NCI-H226 (cell line): ENCODE data around the gene ELFN1.

ENCODE experiments used
- DNase-seq: peaks from one replicate; pipeline ENCODE4 v3.0.0-alpha.2; 2015

Gene ELFN1

GRCh38 chr7:1696671-1697498 is 26.8 kb downstream of the ELFN1 start:
- no peak for DNase-seq

- DNase-seq = no peak
Measured at GRCh38 chr7:1697499-1698125, 27.5 kb downstream of the ELFN1 start.

- DNase-seq = no peak
Measured at GRCh38 chr7:1698201-1698600, 28.1 kb downstream of the ELFN1 start.

- no peak for DNase-seq
Measured at GRCh38 chr7:1698951-1699350, 28.9 kb downstream of the ELFN1 start.

GRCh38 chr7:1700086-1700485 is 30.0 kb downstream of the ELFN1 start:
- DNase-seq = no peak

GRCh38 chr7:1700536-1701333 is 30.7 kb downstream of the ELFN1 start:
- no peak for DNase-seq

GRCh38 chr7:1702652-1703051 is 32.6 kb downstream of the ELFN1 start:
- no peak for DNase-seq

GRCh38 chr7:1703441-1703840 is 33.4 kb downstream of the ELFN1 start:
- no peak for DNase-seq

GRCh38 chr7:1703871-1704810 is 34.1 kb downstream of the ELFN1 start:
- DNase-seq = no peak

- DNase-seq = no peak
Measured at GRCh38 chr7:1704811-1705738, 35.0 kb downstream of the ELFN1 start.

- DNase-seq = no peak
Measured at GRCh38 chr7:1705856-1706255, 35.8 kb downstream of the ELFN1 start.

- DNase-seq = no peak
Measured at GRCh38 chr7:1706381-1706720, 36.3 kb downstream of the ELFN1 start.

- no peak for DNase-seq
Measured at GRCh38 chr7:1706721-1707613, 36.9 kb downstream of the ELFN1 start.

- DNase-seq = no peak
Measured at GRCh38 chr7:1707756-1708595, 37.9 kb downstream of the ELFN1 start.

- no peak for DNase-seq
Measured at GRCh38 chr7:1708596-1709251, 38.6 kb downstream of the ELFN1 start.

GRCh38 chr7:1709281-1709680 is 39.2 kb downstream of the ELFN1 start:
- no peak for DNase-seq

- DNase-seq = no peak
Measured at GRCh38 chr7:1709900-1710299, 39.8 kb downstream of the ELFN1 start.

GRCh38 chr7:1710936-1711335 is 40.9 kb downstream of the ELFN1 start:
- DNase-seq = no peak
